ENCODE results near the gene MAPK1.

MAPK1 gene

DNA sequence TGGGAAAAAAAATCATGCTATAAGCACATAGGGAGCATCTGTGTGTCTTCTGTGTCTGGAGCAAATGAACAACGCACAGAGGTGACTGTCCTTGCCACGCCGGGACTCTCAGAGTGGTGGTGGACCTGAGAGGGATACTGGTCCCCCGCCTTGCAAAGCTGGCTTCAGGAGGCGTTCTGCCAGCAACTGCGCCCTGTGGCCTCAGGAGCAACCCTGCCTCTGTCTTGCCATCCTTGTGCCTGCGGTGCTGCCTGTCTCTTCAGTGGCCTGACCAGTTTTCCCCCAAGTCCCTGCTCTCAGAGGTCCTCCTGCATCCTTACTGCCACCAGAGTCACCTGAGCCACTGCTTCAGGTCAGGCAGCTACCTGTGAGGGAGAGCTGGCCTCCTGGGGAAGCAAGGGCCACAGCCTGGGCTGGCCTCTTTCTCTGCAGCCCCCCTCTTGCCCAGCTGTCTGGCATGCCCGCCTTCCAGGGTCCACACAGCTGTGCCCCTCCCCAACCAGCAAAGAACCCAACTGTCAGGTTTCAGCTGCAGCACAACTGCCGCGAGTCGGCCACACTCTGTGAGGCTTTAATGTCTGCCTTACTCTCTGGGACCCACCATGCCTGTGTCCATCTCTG lies 101.4 kb downstream of the MAPK1 start:
- no peak overlapping the region for H3K4me3 ChIP-seq (ENCODE audit: low read length)
- no peak overlapping the region for H3K27ac ChIP-seq (ENCODE audit: low read length)
- H3K4me1 ChIP-seq (ENCODE audit: insufficient read depth, low read length): no peaks in the 10 kb centered on the region
- peaks cover 98% of the 10 kb centered on the region for H3K36me3 ChIP-seq (ENCODE audit: insufficient read depth, low read depth, low read length)
- H3K27me3 ChIP-seq (ENCODE audit: insufficient read depth, low read length): no peaks in the 10 kb centered on the region
- H3K9ac ChIP-seq (ENCODE audit: low read depth, low read length): no peak overlapping the region
- H3K9me3 ChIP-seq (ENCODE audit: insufficient read depth, low read depth, low read length): no peaks in the 10 kb centered on the region

- Histone ChIP-seq H3K9ac (ENCODE audit: low read depth, low read length) (no peak overlapping the region), H3K27me3 (ENCODE audit: insufficient read depth, low read length) (no peaks in the 10 kb centered on the region), H3K9me3 (ENCODE audit: insufficient read depth, low read depth, low read length) (no peaks in the 10 kb centered on the region), H3K4me3 (ENCODE audit: low read length) (no peak overlapping the region), H3K4me1 (ENCODE audit: insufficient read depth, low read length) (no peaks in the 10 kb centered on the region), H3K36me3 (ENCODE audit: insufficient read depth, low read depth, low read length) (peaks cover 86% of the 10 kb centered on the region), H3K27ac (ENCODE audit: low read length) (no peak overlapping the region)
These were observed 103.2 kb downstream of the MAPK1 start for GRCh38 chr22:21764038-21764804.

DNA sequence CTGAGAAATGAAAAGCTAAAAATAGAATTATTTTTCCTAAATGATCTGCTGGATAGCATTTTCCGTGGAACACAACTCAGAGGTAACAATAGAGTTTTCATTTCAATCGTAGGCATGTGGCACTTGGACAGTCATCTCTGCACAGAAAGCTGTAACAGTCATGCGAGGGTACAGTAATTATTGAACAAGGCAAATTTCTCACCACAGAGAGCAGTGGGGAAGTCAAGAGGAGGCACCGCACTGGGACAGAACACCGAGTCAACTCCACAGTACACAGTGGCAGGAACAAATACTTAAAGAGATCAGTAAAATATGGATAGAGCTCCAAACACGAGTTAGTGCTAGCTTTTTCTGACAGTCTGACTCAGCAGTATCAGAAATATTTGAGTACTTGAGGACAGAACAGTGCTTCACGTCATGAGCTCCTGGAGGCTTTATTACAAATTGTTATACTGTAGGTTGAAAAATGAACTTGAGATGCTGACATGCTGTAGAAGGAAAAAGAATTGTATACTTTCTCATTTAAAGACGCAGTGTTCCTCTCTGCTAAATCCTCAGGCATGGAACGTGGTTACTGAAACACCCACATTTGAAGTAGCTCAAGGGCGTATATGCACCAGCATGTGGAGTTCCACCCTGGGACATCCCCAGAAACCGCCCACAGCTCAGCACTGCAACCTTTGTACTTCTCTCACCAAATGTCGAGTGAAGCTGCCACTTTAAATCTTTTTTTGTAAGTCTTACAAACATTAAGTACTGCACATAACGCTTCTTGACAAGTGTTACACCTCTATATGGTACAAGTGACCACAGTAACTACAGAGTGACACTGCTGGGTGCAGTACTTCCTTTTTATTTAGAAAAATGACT lies 104.5 kb downstream of the MAPK1 start:
- H3K9ac ChIP-seq (ENCODE audit: low read depth, low read length): no peak overlapping the region
- H3K36me3 ChIP-seq (ENCODE audit: insufficient read depth, low read depth, low read length): peaks cover 74% of the 10 kb centered on the region
- no peaks in the 10 kb centered on the region for H3K27me3 ChIP-seq (ENCODE audit: insufficient read depth, low read length)
- H3K9me3 ChIP-seq (ENCODE audit: insufficient read depth, low read depth, low read length): no peaks in the 10 kb centered on the region
- H3K4me3 ChIP-seq (ENCODE audit: low read length): no peak overlapping the region
- H3K4me1 ChIP-seq (ENCODE audit: insufficient read depth, low read length): no peaks in the 10 kb centered on the region
- H3K27ac ChIP-seq (ENCODE audit: low read length): no peak overlapping the region

- no peaks in the 10 kb centered on the region for H3K4me1 ChIP-seq (ENCODE audit: insufficient read depth, low read length)
- H3K4me3 ChIP-seq (ENCODE audit: low read length): no peak overlapping the region
- H3K27ac ChIP-seq (ENCODE audit: low read length): no peak overlapping the region
- H3K9ac ChIP-seq (ENCODE audit: low read depth, low read length): no peak overlapping the region
- no peaks in the 10 kb centered on the region for H3K27me3 ChIP-seq (ENCODE audit: insufficient read depth, low read length)
- no peaks in the 10 kb centered on the region for H3K9me3 ChIP-seq (ENCODE audit: insufficient read depth, low read depth, low read length)
- H3K36me3 ChIP-seq (ENCODE audit: insufficient read depth, low read depth, low read length): peaks cover 67% of the 10 kb centered on the region
These were observed 105.3 kb downstream of the MAPK1 start for GRCh38 chr22:21761994-21762680.

GRCh38 chr22:21761086-21761485 lies 106.4 kb downstream of the MAPK1 start:
- Histone ChIP-seq H3K27ac (ENCODE audit: low read length) (no peak overlapping the region), H3K4me1 (ENCODE audit: insufficient read depth, low read length) (no peaks in the 10 kb centered on the region), H3K4me3 (ENCODE audit: low read length) (no peak overlapping the region), H3K9ac (ENCODE audit: low read depth, low read length) (no peak overlapping the region), H3K36me3 (ENCODE audit: insufficient read depth, low read depth, low read length) (peaks cover 56% of the 10 kb centered on the region), H3K27me3 (ENCODE audit: insufficient read depth, low read length) (no peaks in the 10 kb centered on the region), H3K9me3 (ENCODE audit: insufficient read depth, low read depth, low read length) (no peaks in the 10 kb centered on the region)

DNA sequence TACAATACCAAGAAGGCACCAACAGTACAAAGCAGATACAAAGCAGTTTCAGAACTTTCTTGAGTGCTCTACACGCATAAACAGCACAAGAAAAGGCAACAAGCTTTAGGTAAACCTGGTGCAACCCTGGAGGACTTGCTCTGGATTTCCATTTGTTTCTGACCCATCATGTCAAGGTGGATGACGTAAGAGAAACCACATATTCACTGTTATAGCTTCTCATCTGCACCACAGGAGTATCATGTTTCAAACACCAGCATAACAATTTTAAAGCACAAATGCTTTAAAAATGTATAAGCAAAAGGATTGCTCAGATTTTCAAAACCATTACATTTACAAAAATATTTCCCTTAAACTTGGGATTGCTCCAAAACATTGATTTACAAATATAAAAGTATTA lies 106.8 kb downstream of the MAPK1 start:
- Histone ChIP-seq H3K36me3 (ENCODE audit: insufficient read depth, low read depth, low read length) (peaks cover 52% of the 10 kb centered on the region), H3K9me3 (ENCODE audit: insufficient read depth, low read depth, low read length) (no peaks in the 10 kb centered on the region), H3K27ac (ENCODE audit: low read length) (no peak overlapping the region), H3K4me1 (ENCODE audit: insufficient read depth, low read length) (no peaks in the 10 kb centered on the region), H3K27me3 (ENCODE audit: insufficient read depth, low read length) (no peaks in the 10 kb centered on the region), H3K4me3 (ENCODE audit: low read length) (no peak overlapping the region), H3K9ac (ENCODE audit: low read depth, low read length) (no peak overlapping the region)

DNA sequence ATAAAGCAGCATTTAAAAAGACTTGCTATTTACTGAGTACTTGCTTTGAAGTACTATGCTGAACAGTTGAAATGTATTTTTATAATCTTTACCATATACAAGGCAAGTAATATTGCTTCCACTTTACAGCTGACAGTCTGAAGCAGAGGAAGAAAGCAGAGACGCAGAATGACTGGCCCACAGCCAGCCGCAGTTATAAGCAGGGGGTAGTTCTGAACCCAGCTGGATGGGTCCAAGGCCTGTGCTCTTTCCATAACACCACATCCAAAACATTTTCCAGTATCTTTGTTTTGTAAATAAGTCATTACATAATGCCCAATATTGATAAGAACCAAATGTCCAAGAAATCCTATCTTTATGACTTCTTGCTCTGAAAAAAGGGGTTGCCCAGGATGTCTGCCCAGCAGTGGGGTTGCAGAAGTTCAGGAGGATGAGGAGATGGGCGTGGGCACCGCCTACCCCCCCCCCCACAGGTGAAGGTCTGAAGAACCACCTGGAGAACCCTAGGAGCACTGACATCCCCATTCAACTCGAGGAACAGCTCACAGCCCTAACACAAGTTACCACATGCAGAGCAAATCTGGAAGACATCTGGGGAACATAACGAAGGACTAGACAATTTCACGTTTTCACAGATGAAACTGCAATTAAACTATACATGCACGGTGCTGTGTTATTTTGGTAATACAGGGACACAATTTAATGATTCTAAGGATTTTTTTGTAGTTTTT lies 107.6 kb downstream of the MAPK1 start:
- no peak overlapping the region for H3K27ac ChIP-seq (ENCODE audit: low read length)
- no peaks in the 10 kb centered on the region for H3K9me3 ChIP-seq (ENCODE audit: insufficient read depth, low read depth, low read length)
- H3K27me3 ChIP-seq (ENCODE audit: insufficient read depth, low read length): no peaks in the 10 kb centered on the region
- peaks cover 44% of the 10 kb centered on the region for H3K36me3 ChIP-seq (ENCODE audit: insufficient read depth, low read depth, low read length)
- H3K4me1 ChIP-seq (ENCODE audit: insufficient read depth, low read length): no peaks in the 10 kb centered on the region
- no peak overlapping the region for H3K4me3 ChIP-seq (ENCODE audit: low read length)
- H3K9ac ChIP-seq (ENCODE audit: low read depth, low read length): no peak overlapping the region

GRCh38 chr22:21759093-21759492 lies 108.4 kb downstream of the MAPK1 start:
- H3K9ac ChIP-seq (ENCODE audit: low read depth, low read length): no peak overlapping the region
- no peaks in the 10 kb centered on the region for H3K4me1 ChIP-seq (ENCODE audit: insufficient read depth, low read length)
- no peaks in the 10 kb centered on the region for H3K9me3 ChIP-seq (ENCODE audit: insufficient read depth, low read depth, low read length)
- no peak overlapping the region for H3K4me3 ChIP-seq (ENCODE audit: low read length)
- H3K27me3 ChIP-seq (ENCODE audit: insufficient read depth, low read length): no peaks in the 10 kb centered on the region
- H3K27ac ChIP-seq (ENCODE audit: low read length): no peak overlapping the region
- peaks cover 37% of the 10 kb centered on the region for H3K36me3 ChIP-seq (ENCODE audit: insufficient read depth, low read depth, low read length)

GRCh38 chr22:21758091-21758864 lies 109.2 kb downstream of the MAPK1 start:
- Histone ChIP-seq H3K27ac (ENCODE audit: low read length) (no peak overlapping the region), H3K9ac (ENCODE audit: low read depth, low read length) (no peak overlapping the region), H3K9me3 (ENCODE audit: insufficient read depth, low read depth, low read length) (no peaks in the 10 kb centered on the region), H3K4me3 (ENCODE audit: low read length) (no peak overlapping the region), H3K27me3 (ENCODE audit: insufficient read depth, low read length) (no peaks in the 10 kb centered on the region), H3K36me3 (ENCODE audit: insufficient read depth, low read depth, low read length) (peaks cover 28% of the 10 kb centered on the region), H3K4me1 (ENCODE audit: insufficient read depth, low read length) (no peaks in the 10 kb centered on the region)

DNA sequence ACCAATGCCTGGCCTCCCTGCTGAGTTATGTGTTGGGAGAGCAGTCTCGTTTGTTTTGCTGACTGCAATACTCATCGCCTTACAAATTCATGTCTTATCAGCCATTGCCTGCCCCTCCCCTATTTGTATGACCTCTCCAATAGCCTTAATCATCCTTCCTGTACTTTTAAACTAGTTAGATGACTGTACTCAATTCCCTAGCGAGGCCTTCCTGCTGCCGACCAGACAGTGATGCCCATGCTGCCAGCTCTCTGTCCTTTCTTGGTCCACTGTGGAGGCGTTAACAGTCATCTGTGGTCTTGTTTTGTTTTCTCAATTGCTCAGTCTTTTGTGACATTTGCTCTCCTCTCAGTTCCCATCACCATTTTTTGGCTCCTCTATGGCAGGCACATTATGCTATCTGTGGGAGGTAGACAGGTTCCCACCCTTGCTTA lies 111.6 kb downstream of the MAPK1 start:
- Histone ChIP-seq H3K9ac (ENCODE audit: low read depth, low read length) (no peak overlapping the region), H3K9me3 (ENCODE audit: insufficient read depth, low read depth, low read length) (no peaks in the 10 kb centered on the region), H3K4me1 (ENCODE audit: insufficient read depth, low read length) (no peaks in the 10 kb centered on the region), H3K27me3 (ENCODE audit: insufficient read depth, low read length) (no peaks in the 10 kb centered on the region), H3K27ac (ENCODE audit: low read length) (no peak overlapping the region), H3K4me3 (ENCODE audit: low read length) (no peak overlapping the region), H3K36me3 (ENCODE audit: insufficient read depth, low read depth, low read length) (peaks cover 4% of the 10 kb centered on the region; the same call in 1 of the 2 replicates)
